Measurements from ENCODE around the gene PDE8A. TPM values are rescaled to one million over a fixed set of nuclear protein-coding genes. Genes with fewer than 3 reads are reported as not detected.

PDE8A gene
- total and polyA plus RNA-seq, 2 of the 13 experiments (the other 11 are each of a cell fraction or from before 2014, with no cell fraction given), result 26.3 to 48.5 TPM

GRCh38 chr15:84981054-84981710 lies 474 bp upstream of the PDE8A start (continued):
- TF ChIP-seq GLMP (CRISPR knock-in tag; IDR thresholded peaks at IDR 0.05; ENCODE audit: borderline replicate concordance) (0 out of 2 replicates have a peak, but pooled peaks have one; percentile 74), ZFP36L1 (CRISPR knock-in tag; IDR thresholded peaks at IDR 0.05) (peak; percentile 40; the same call in 1 of the 2 replicates), ZC3H4 (CRISPR knock-in tag; IDR thresholded peaks at IDR 0.05; ENCODE audit: borderline replicate concordance) (no peak), ZNF564 (CRISPR knock-in tag; IDR thresholded peaks at IDR 0.05) (peak; percentile 71; the same call in 1 of the 2 replicates), ZNF639 (CRISPR knock-in tag; conservative IDR thresholded peaks at IDR 0.05) (0 out of 2 replicates have a peak, but pooled peaks have one; percentile 64), EZH2 (conservative IDR thresholded peaks at IDR 0.05; ENCODE audit: low read depth, low read length) (no peak), CTCF (CRISPR knock-in tag; IDR thresholded peaks at IDR 0.05) (peak; percentile 43), NFATC3 (CRISPR knock-in tag; IDR thresholded peaks at IDR 0.05) (no peak), ZNF280B (CRISPR knock-in tag; IDR thresholded peaks at IDR 0.05; ENCODE audit: borderline replicate concordance) (peak; percentile 57; the same call in 1 of the 2 replicates), ZNF296 (CRISPR knock-in tag; conservative IDR thresholded peaks at IDR 0.05) (no peak), SNRNP70 (IDR thresholded peaks at IDR 0.05; ENCODE audit: low read depth, low read length) (no peak), MYC (CRISPR knock-in tag; IDR thresholded peaks at IDR 0.05; ENCODE audit: borderline replicate concordance) (peak; percentile 43; the same call in 1 of the 2 replicates), KAT7 (CRISPR knock-in tag; IDR thresholded peaks at IDR 0.05; ENCODE audit: borderline replicate concordance) (0 out of 2 replicates have a peak, but pooled peaks have one; percentile 22), RNF2 (conservative IDR thresholded peaks at IDR 0.05; ENCODE audit: low read depth) (no peak), SATB2 (CRISPR knock-in tag; IDR thresholded peaks at IDR 0.05) (no peak), HOXA5 (CRISPR knock-in tag; IDR thresholded peaks at IDR 0.05) (no peak), CCAR2 (optimal IDR thresholded peaks at IDR 0.05; ENCODE audit: low read depth, low read length) (no peak), HNRNPK (IDR thresholded peaks at IDR 0.05; ENCODE audit: low read depth, low read length, poor library complexity, severe bottlenecking) (peak; percentile 76), NONO (IDR thresholded peaks at IDR 0.05) (no peak), NONO (CRISPR knock-in tag; conservative IDR thresholded peaks at IDR 0.05) (peak; percentile 94), ATAD3A (CRISPR knock-in tag; IDR thresholded peaks at IDR 0.05) (no peak), KLF9 (CRISPR knock-in tag; IDR thresholded peaks at IDR 0.05; ENCODE audit: low read depth) (no peak), RBM22 (optimal IDR thresholded peaks at IDR 0.05; ENCODE audit: low read length) (no peak), KLF11 (CRISPR knock-in tag; IDR thresholded peaks at IDR 0.05) (no peak), ELF3 (CRISPR knock-in tag; IDR thresholded peaks at IDR 0.05) (peak; percentile 78), MATR3 (CRISPR knock-in tag; IDR thresholded peaks at IDR 0.05) (no peak), ZNF326 (CRISPR knock-in tag; IDR thresholded peaks at IDR 0.05; ENCODE audit: borderline replicate concordance) (no peak)
